Measurements from ENCODE around the gene ABHD17B.

The ABHD17B gene

DNA sequence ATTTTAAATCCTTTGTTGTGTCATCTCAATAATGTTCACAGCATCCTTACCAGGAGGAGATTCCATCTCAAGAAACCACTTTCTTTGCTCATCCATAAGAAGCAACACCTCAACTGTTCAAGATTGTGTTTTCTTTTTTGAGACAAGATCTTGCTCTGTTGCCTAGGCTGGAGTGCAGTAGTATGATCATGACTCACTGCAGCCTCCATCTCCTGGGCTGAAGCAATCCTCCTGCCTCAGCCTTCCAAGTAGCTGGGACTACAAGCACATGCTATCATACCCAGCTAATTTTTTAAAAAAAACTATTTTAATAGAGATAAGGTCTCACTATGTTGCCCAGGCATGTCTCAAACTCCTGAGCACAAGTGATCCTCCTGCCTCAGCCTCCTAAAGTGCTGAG lies 60.0 kb downstream of the ABHD17B start:
- TF ChIP-seq EZH2phosphoT487 (IDR thresholded peaks at IDR 0.05; ENCODE audit: borderline replicate concordance), result no peak
- TF ChIP-seq, protein P1, sequence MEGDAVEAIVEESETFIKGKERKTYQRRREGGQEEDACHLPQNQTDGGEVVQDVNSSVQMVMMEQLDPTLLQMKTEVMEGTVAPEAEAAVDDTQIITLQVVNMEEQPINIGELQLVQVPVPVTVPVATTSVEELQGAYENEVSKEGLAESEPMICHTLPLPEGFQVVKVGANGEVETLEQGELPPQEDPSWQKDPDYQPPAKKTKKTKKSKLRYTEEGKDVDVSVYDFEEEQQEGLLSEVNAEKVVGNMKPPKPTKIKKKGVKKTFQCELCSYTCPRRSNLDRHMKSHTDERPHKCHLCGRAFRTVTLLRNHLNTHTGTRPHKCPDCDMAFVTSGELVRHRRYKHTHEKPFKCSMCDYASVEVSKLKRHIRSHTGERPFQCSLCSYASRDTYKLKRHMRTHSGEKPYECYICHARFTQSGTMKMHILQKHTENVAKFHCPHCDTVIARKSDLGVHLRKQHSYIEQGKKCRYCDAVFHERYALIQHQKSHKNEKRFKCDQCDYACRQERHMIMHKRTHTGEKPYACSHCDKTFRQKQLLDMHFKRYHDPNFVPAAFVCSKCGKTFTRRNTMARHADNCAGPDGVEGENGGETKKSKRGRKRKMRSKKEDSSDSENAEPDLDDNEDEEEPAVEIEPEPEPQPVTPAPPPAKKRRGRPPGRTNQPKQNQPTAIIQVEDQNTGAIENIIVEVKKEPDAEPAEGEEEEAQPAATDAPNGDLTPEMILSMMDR (conservative IDR thresholded peaks at IDR 0.05; ENCODE audit: low read length), result no peak
- Histone ChIP-seq H4K20me1 (ENCODE audit: insufficient read depth, low read length, poor library complexity, severe bottlenecking) (no peaks in the 10 kb centered on the region), H2AFZ (ENCODE audit: low read length) (no peak overlapping the region), H3K79me2 (ENCODE audit: insufficient read depth, low read length) (no peaks in the 10 kb centered on the region), H3K4me3 (ENCODE audit: low read length, poor library complexity, severe bottlenecking) (no peak overlapping the region), H3K36me3 (ENCODE audit: insufficient read depth, low read length) (no peaks in the 10 kb centered on the region), H3K9me3 (ENCODE audit: insufficient read depth, low read depth, low read length) (no peaks in the 10 kb centered on the region), H3K27me3 (ENCODE audit: insufficient read depth, low read length, poor library complexity, severe bottlenecking) (no peaks in the 10 kb centered on the region), H3K9ac (ENCODE audit: low read depth, low read length, poor library complexity, severe bottlenecking) (no peak overlapping the region), H3F3A (ENCODE audit: low read depth) (no peaks in the 10 kb centered on the region), H3K4me1 (ENCODE audit: insufficient read depth, low read length, poor library complexity, severe bottlenecking) (no peaks in the 10 kb centered on the region), H3K9me2 (replicated peaks; ENCODE audit: low read depth, low read length) (no peaks in the 10 kb centered on the region), H3K4me2 (ENCODE audit: low read depth, low read length, poor library complexity, severe bottlenecking) (no peak overlapping the region)

DNA sequence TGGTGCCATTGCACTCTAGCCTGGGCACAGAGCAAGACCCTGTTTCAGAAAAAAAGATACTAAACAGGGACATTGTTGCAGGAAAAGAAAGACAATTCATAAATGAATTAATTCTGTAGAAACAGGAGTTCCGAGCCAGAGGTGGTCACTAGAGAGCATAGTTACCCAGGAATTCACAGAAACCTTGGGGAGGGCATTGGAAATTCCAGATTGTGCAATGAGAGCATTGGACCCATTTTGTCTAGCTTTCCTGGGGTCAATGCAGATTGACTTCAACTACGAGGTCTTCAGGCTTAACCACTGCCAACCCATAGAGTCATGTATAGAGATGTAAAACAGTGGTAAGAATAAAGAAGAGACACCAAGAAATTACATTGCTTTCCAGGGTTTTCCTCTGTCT lies 63.1 kb downstream of the ABHD17B start:
- H2AFZ ChIP-seq (ENCODE audit: low read length), result no peak overlapping the region
- H3F3A ChIP-seq (ENCODE audit: low read depth), result no peaks in the 10 kb centered on the region
- no peaks in the 10 kb centered on the region for H3K36me3 ChIP-seq (ENCODE audit: insufficient read depth, low read length)
- no peak overlapping the region for H3K4me2 ChIP-seq (ENCODE audit: low read depth, low read length, poor library complexity, severe bottlenecking)
- H4K20me1 ChIP-seq (ENCODE audit: insufficient read depth, low read length, poor library complexity, severe bottlenecking), result no peaks in the 10 kb centered on the region
- H3K4me3 ChIP-seq (ENCODE audit: low read length, poor library complexity, severe bottlenecking), result no peak overlapping the region
- H3K4me1 ChIP-seq (ENCODE audit: insufficient read depth, low read length, poor library complexity, severe bottlenecking), result no peaks in the 10 kb centered on the region
- H3K79me2 ChIP-seq (ENCODE audit: insufficient read depth, low read length), result no peaks in the 10 kb centered on the region
- no peaks in the 10 kb centered on the region for H3K27me3 ChIP-seq (ENCODE audit: insufficient read depth, low read length, poor library complexity, severe bottlenecking)
- H3K9me2 ChIP-seq (replicated peaks; ENCODE audit: low read depth, low read length), result no peaks in the 10 kb centered on the region
- TF ChIP-seq EZH2phosphoT487 (IDR thresholded peaks at IDR 0.05; ENCODE audit: borderline replicate concordance), result no peak
- TF ChIP-seq, protein P1 (conservative IDR thresholded peaks at IDR 0.05; ENCODE audit: low read length), result no peak
- no peaks in the 10 kb centered on the region for H3K9me3 ChIP-seq (ENCODE audit: insufficient read depth, low read depth, low read length)
- no peak overlapping the region for H3K9ac ChIP-seq (ENCODE audit: low read depth, low read length, poor library complexity, severe bottlenecking)

DNA sequence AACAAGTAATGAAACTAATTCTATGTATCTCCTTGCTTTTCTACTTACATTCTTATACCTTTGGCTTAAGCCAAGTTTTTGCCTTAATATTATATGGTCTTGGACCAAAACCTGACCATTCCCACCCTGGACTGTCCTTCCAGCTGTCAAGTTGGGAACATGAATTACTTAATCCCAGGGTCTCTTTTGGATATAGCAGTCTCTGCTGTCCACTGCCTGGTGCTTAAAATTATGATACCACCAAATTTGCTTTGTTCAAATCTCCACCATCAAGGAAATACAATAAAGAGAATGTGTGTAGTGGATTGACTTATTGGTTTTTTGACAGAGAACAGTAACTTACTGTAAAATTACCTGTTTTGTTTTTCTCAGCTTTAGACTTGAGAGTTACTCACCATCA lies 66.2 kb downstream of the ABHD17B start:
- no peak overlapping the region for H2AFZ ChIP-seq (ENCODE audit: low read length)
- TF ChIP-seq, protein P1 (conservative IDR thresholded peaks at IDR 0.05; ENCODE audit: low read length), result no peak
- TF ChIP-seq EZH2phosphoT487 (IDR thresholded peaks at IDR 0.05; ENCODE audit: borderline replicate concordance), result no peak
- no peaks in the 10 kb centered on the region for H4K20me1 ChIP-seq (ENCODE audit: insufficient read depth, low read length, poor library complexity, severe bottlenecking)
- H3K4me3 ChIP-seq (ENCODE audit: low read length, poor library complexity, severe bottlenecking), result no peak overlapping the region
- no peaks in the 10 kb centered on the region for H3K9me2 ChIP-seq (replicated peaks; ENCODE audit: low read depth, low read length)
- H3K79me2 ChIP-seq (ENCODE audit: insufficient read depth, low read length), result no peaks in the 10 kb centered on the region
- no peaks in the 10 kb centered on the region; the same call in 1 of the 2 replicates for H3K9me3 ChIP-seq (ENCODE audit: insufficient read depth, low read depth, low read length)
- no peaks in the 10 kb centered on the region for H3F3A ChIP-seq (ENCODE audit: low read depth)
- H3K4me1 ChIP-seq (ENCODE audit: insufficient read depth, low read length, poor library complexity, severe bottlenecking), result no peaks in the 10 kb centered on the region
- H3K4me2 ChIP-seq (ENCODE audit: low read depth, low read length, poor library complexity, severe bottlenecking), result no peak overlapping the region
- no peaks in the 10 kb centered on the region for H3K27me3 ChIP-seq (ENCODE audit: insufficient read depth, low read length, poor library complexity, severe bottlenecking)
- H3K36me3 ChIP-seq (ENCODE audit: insufficient read depth, low read length), result no peaks in the 10 kb centered on the region
- H3K9ac ChIP-seq (ENCODE audit: low read depth, low read length, poor library complexity, severe bottlenecking), result no peak overlapping the region
